Endodermal cell (in vitro differentiated cells): ENCODE results near the gene SLC2A3. TPM values are rescaled to one million over a fixed set of nuclear protein-coding genes. Genes with fewer than 3 reads are reported as not detected.
"Not testable (repeated sequence)": the region's sequence is repeated elsewhere in the genome, so short reads cannot be mapped to it uniquely, and the experiment has no call there.

Source experiments
- DNase-seq: peaks from one replicate; pipeline ENCODE4 v3.0.0-alpha.2; 2017
- H3K27ac ChIP-seq: 2 replicates; pipeline ENCODE4 v1.5.1; 2013; ENCODE audit warnings: mild to moderate bottlenecking, low read depth, low read length, moderate library complexity
- H3K27me3 ChIP-seq: 2 replicates; pipeline ENCODE4 v1.6.1; 2013; ENCODE audit warnings: mild to moderate bottlenecking, low read length, moderate library complexity; ENCODE audit not compliant: insufficient read depth, control insufficient read depth, poor library complexity, severe bottlenecking
- H3K36me3 ChIP-seq: 2 replicates; pipeline ENCODE4 v1.7.0; 2013; ENCODE audit warnings: mild to moderate bottlenecking, low read length, moderate library complexity; ENCODE audit not compliant: control insufficient read depth, insufficient read depth
- H3K4me1 ChIP-seq: one replicate; pipeline ENCODE4 v1.7.0; 2013; ENCODE audit warnings: low read length; ENCODE audit not compliant: control insufficient read depth, insufficient read depth
- H3K4me3 ChIP-seq: 2 replicates; pipeline ENCODE4 v1.5.1; 2013; ENCODE audit warnings: mild to moderate bottlenecking, low read length, moderate library complexity
- H3K9ac ChIP-seq: 2 replicates; pipeline ENCODE4 v1.6.1; 2013; ENCODE audit warnings: mild to moderate bottlenecking, low read length, moderate library complexity; ENCODE audit not compliant: poor library complexity, severe bottlenecking; ENCODE audit errors: extremely low read depth
- H3K9me3 ChIP-seq: 2 replicates; pipeline ENCODE4 v1.6.1; 2013; ENCODE audit warnings: mild to moderate bottlenecking, low read length, moderate library complexity; ENCODE audit not compliant: control insufficient read depth
- H3K27ac Mint-ChIP-seq: 2 replicates; pipeline ENCODE4 v1.8.0; 2020; ENCODE audit warnings: mixed read lengths
- H3K27me3 Mint-ChIP-seq: 2 replicates; pipeline ENCODE4 v1.8.0; 2021; ENCODE audit warnings: mild to moderate bottlenecking, mixed read lengths; ENCODE audit not compliant: insufficient read depth
- H3K36me3 Mint-ChIP-seq: 2 replicates; pipeline ENCODE4 v1.8.0; 2020; ENCODE audit warnings: low read depth, mixed read lengths
- H3K4me1 Mint-ChIP-seq: 2 replicates; pipeline ENCODE4 v1.8.0; 2020; ENCODE audit warnings: mixed read lengths
- H3K4me3 Mint-ChIP-seq: 2 replicates; pipeline ENCODE4 v1.8.0; 2020; ENCODE audit warnings: mild to moderate bottlenecking, moderate library complexity, mixed read lengths
- H3K9me3 Mint-ChIP-seq: 2 replicates; pipeline ENCODE4 v1.8.0; 2020; ENCODE audit warnings: mild to moderate bottlenecking, mixed read lengths
- whole genome bisulfite sequencing, 2 experiments: methylation state at CpG; one replicate each; pipeline versions ENCODE4 v1.1.5 to v1.1.7; 2013; ENCODE audit warnings: missing lambda C conversion rate in 2 of 2, mixed read lengths in 1 of 2; ENCODE audit not compliant: insufficient coverage in 1 of 2, insufficient read length in 1 of 2; 5-methylcytosine and 5-hydroxymethylcytosine counted together
- total RNA-seq, 2 donors: library from RNA; stranded (reverse); fragmentation: NEBNext Ultra II Directional in 1 of 2; extraction: Animal tissue kit (Norgen Biotek cat#: 25700) in 1 of 2; gene quantifications; 2 replicates in 1 of 2; 3 replicates in 1 of 2; pipeline ENCODE4 v1.2.1, GENCODE V29; 2021
- TF ChIP-seq, protein P1 (sequence below): fragments of 200-600 bp; sonication (generic); conservative IDR thresholded peaks from 2 replicates; pipeline ENCODE4 v1.5.0; 2021; ENCODE audit warnings: antibody characterized with exemption, mild to moderate bottlenecking

Gene SLC2A3
- total RNA-seq, 2 donors from 2014 or later, result 1,330 to 2,480 TPM

DNA sequence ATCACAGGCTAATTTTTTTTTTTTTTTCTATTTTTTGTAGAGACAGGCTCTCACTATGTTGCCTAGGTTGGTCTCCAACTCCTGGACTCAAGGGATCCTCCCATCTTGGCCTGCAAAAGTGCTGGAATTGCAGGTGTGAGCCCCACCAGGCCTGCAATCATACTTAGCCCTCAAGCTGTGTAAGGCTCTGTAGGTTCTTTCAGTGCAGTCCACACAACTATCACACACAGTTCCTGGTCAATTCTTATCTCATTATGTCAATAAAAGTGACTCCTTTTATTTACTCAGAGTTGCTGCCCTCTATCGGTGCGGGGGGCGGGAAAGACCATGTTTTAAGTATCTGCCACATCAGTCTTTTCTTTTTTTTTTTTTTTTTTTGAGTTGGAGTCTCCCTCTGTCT lies 29.0 kb downstream of the SLC2A3 start:
- no peaks in the 10 kb centered on the region for H3K36me3 Mint-ChIP-seq
- H3K4me1 ChIP-seq, result no peaks in the 10 kb centered on the region
- H3K27me3 ChIP-seq, result no peaks in the 10 kb centered on the region
- H3K9me3 ChIP-seq, result no peaks in the 10 kb centered on the region
- 8 to 19% methylated on average over 3 of the region's 3 CpGs for WGBS, 2 experiments
- peak; percentile 96 for DNase-seq
- no peak overlapping the region for H3K4me3 ChIP-seq
- H3K27me3 Mint-ChIP-seq, result no peaks in the 10 kb centered on the region
- H3K9ac ChIP-seq, result peak overlapping the region; percentile 46
- H3K4me1 Mint-ChIP-seq, result peaks cover 33% of the 10 kb centered on the region
- H3K9me3 Mint-ChIP-seq, result no peaks in the 10 kb centered on the region
- no peaks in the 10 kb centered on the region for H3K36me3 ChIP-seq
- H3K27ac ChIP-seq, result peak overlapping the region; percentile 16
- H3K4me3 Mint-ChIP-seq, result peak overlapping the region; percentile 22
- H3K27ac Mint-ChIP-seq, result peak overlapping the region; percentile 91
- TF ChIP-seq, protein P1, sequence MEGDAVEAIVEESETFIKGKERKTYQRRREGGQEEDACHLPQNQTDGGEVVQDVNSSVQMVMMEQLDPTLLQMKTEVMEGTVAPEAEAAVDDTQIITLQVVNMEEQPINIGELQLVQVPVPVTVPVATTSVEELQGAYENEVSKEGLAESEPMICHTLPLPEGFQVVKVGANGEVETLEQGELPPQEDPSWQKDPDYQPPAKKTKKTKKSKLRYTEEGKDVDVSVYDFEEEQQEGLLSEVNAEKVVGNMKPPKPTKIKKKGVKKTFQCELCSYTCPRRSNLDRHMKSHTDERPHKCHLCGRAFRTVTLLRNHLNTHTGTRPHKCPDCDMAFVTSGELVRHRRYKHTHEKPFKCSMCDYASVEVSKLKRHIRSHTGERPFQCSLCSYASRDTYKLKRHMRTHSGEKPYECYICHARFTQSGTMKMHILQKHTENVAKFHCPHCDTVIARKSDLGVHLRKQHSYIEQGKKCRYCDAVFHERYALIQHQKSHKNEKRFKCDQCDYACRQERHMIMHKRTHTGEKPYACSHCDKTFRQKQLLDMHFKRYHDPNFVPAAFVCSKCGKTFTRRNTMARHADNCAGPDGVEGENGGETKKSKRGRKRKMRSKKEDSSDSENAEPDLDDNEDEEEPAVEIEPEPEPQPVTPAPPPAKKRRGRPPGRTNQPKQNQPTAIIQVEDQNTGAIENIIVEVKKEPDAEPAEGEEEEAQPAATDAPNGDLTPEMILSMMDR, result peak; percentile 90

DNA sequence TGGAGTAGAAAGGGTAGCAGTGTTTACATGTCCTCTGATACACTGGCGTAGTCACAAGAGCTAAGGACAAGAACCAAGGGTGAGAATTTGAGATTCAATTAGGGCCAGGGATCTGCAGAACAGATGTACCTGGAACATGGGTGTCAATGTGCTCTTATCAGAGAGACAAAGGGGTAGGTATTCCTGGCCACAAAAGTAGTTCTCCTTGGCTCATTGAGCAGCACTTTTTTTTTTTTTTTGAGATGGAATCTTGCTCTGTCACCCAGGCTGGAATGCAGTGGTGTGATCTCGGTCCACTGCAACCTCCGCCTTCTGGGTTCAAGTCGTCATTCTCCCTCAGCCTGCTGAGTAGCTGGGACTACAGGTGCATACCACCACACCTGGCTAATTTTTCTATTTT lies 29.7 kb downstream of the SLC2A3 start:
- H3K9me3 Mint-ChIP-seq, H3K27me3 ChIP-seq, H3K36me3 ChIP-seq, H3K4me3 ChIP-seq, H3K27me3 Mint-ChIP-seq, H3K4me1 ChIP-seq, H3K9me3 ChIP-seq, H3K36me3 Mint-ChIP-seq: not testable (repeated sequence)
- Histone ChIP-seq H3K27ac (peak overlapping the region; percentile 68), H3K9ac (peak overlapping the region; percentile 46)
- Mint-ChIP-seq H3K4me1 (peaks cover 33% of the 10 kb centered on the region), H3K27ac (peak overlapping the region; percentile 91), H3K4me3 (peak overlapping the region; percentile 22)
- WGBS, 2 experiments, result 50 to 53% methylated on average over 4 of the region's 4 CpGs
- peak; percentile 88 for DNase-seq

DNA sequence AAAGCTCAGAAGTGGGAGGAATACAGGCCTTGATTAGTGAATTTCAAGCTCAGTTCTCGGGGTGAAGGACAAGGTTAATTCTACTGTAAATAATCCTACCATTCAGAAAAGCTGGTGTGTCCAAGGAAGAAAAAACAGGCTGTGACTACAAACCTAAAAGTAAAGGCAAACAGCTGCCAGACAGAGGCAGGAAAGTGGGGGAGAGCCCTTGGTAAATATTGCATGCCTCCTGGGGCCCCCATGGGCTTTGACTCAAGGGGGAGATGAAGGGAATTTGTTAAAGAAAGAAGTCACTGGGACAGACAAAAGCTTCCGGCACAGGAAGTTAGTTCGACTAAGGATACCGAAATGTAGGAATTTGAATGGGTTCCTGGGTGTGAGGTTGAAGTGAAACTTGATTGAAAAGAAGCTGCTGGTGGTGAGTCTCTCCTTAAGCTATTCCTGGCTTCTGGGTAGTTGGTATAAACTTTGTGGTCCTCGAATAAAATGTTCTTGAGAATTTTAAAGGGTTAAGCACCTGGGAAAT lies 30.3 kb downstream of the SLC2A3 start:
- Mint-ChIP-seq H3K4me3 (peak overlapping the region; percentile 2), H3K27ac (peak overlapping the region; percentile 91), H3K4me1 (peaks cover 38% of the 10 kb centered on the region)
- H3K36me3 Mint-ChIP-seq, H3K36me3 ChIP-seq, H3K9ac ChIP-seq, H3K27me3 Mint-ChIP-seq, H3K4me1 ChIP-seq, H3K9me3 Mint-ChIP-seq, H3K4me3 ChIP-seq, H3K27me3 ChIP-seq, H3K9me3 ChIP-seq: not testable (repeated sequence)
- H3K27ac ChIP-seq, result peak overlapping the region; percentile 68
- WGBS, 2 experiments, result 27 to 40% methylated on average over 1 to 2 of the region's 5 CpGs
- peak; percentile 79 for DNase-seq

DNA sequence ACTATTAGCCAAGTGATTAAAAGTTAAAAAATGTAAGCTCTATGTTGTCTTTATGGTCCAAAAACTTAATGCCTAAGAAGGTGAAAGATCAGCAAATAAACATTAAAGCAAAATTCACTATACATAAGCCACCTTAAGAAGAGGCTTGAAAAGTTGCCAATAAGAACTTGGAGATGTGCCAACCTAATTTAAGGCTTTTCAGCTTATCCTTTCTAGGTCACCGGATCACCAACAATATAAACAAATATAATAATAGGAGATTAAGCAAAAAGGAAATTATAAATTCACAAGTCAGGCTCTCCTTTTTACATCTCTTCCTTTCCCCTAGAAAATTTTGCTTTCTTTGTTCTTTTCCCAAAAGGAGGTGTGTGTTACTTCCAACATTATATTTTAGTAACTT lies 30.9 kb downstream of the SLC2A3 start:
- H3K9me3 ChIP-seq, result no peaks in the 10 kb centered on the region
- no peak overlapping the region for H3K9ac ChIP-seq
- Mint-ChIP-seq H3K27me3 (no peaks in the 10 kb centered on the region), H3K36me3 (no peaks in the 10 kb centered on the region), H3K9me3 (no peaks in the 10 kb centered on the region), H3K27ac (peak overlapping the region; percentile 91), H3K4me3 (no peak overlapping the region), H3K4me1 (peaks cover 38% of the 10 kb centered on the region)
- no peak overlapping the region for H3K27ac ChIP-seq
- TF ChIP-seq, protein P1, result no peak
- DNase-seq, result no peak
- no CpG with 5 or more reads among the region's 1 CpG for WGBS, 2 experiments
- H3K27me3 ChIP-seq, result no peaks in the 10 kb centered on the region
- no peaks in the 10 kb centered on the region for H3K36me3 ChIP-seq
- H3K4me1 ChIP-seq, result peaks cover 5% of the 10 kb centered on the region
- no peak overlapping the region for H3K4me3 ChIP-seq

DNA sequence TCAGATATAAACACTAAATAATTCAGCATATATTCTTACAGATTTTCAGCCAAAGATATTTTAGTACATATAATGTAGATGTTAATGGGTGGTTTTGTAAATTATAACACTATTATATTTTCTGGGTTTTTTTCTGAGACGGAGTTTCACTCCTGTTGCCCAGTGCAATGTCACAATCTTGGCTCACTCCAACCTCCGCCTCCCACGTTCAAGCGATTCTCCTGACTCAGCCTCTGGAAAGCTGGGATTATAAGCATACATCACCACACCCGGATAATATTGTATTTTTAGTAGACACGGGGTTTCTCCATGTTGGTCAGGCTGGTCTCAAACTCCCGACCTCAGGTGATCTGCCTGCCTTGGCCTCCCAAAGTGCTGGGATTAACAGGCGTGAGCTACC lies 33.6 kb downstream of the SLC2A3 start:
- WGBS, 2 experiments, result 95 to 99% methylated on average over 7 to 8 of the region's 8 CpGs
- not testable (repeated sequence) for H3K9me3 Mint-ChIP-seq, H3K27ac ChIP-seq, H3K4me1 ChIP-seq, H3K27ac Mint-ChIP-seq, H3K27me3 ChIP-seq, H3K9me3 ChIP-seq, H3K36me3 ChIP-seq, H3K4me3 Mint-ChIP-seq, H3K36me3 Mint-ChIP-seq, DNase-seq, H3K4me3 ChIP-seq, H3K9ac ChIP-seq, H3K27me3 Mint-ChIP-seq
- H3K4me1 Mint-ChIP-seq, result peaks cover 31% of the 10 kb centered on the region
